NCI-H69 (cell line): ENCODE data around the gene TEPSIN.

Experiments
- DNase-seq: peaks from one replicate; lab custom pipeline; 2025; lab: John Stamatoyannopoulos, UW

Gene TEPSIN

GRCh38 chr17:81197831-81198490 is 40.9 kb downstream of the TEPSIN start:
- no peak for DNase-seq

GRCh38 chr17:81197409-81197795 is 41.5 kb downstream of the TEPSIN start:
- no peak for DNase-seq

GRCh38 chr17:81196505-81197408 is 42.1 kb downstream of the TEPSIN start:
- DNase-seq, result no peak

- DNase-seq, result no peak
Measured at GRCh38 chr17:81195941-81196495, 42.8 kb downstream of the TEPSIN start.

- no peak for DNase-seq
Measured at GRCh38 chr17:81194941-81195901, 43.6 kb downstream of the TEPSIN start.

- DNase-seq, result no peak
Measured at GRCh38 chr17:81194225-81194760, 44.6 kb downstream of the TEPSIN start.

GRCh38 chr17:81193470-81194224 is 45.2 kb downstream of the TEPSIN start:
- DNase-seq, result no peak

GRCh38 chr17:81193051-81193410 is 45.8 kb downstream of the TEPSIN start:
- DNase-seq, result no peak

GRCh38 chr17:81192386-81193050 is 46.3 kb downstream of the TEPSIN start:
- DNase-seq, result no peak

- DNase-seq, result no peak
Measured at GRCh38 chr17:81191646-81192045, 47.2 kb downstream of the TEPSIN start.

GRCh38 chr17:81191116-81191515 is 47.7 kb downstream of the TEPSIN start:
- DNase-seq, result no peak

GRCh38 chr17:81190591-81190990 is 48.3 kb downstream of the TEPSIN start:
- DNase-seq, result no peak

- no peak for DNase-seq
Measured at GRCh38 chr17:81189670-81190530, 49.0 kb downstream of the TEPSIN start.

- DNase-seq, result no peak
Measured at GRCh38 chr17:81189016-81189415, 49.8 kb downstream of the TEPSIN start.

- no peak for DNase-seq
Measured at GRCh38 chr17:81188491-81188840, 50.4 kb downstream of the TEPSIN start.

- no peak for DNase-seq
Measured at GRCh38 chr17:81187586-81188490, 51.0 kb downstream of the TEPSIN start.

- no peak for DNase-seq
Measured at GRCh38 chr17:81187120-81187519, 51.7 kb downstream of the TEPSIN start.

- DNase-seq, result no peak
Measured at GRCh38 chr17:81186203-81186602, 52.7 kb downstream of the TEPSIN start.
